GM12873 (cell line): ENCODE measurements around the gene CCDC51.

Experiments
- TF ChIP-seq, protein P1 (sequence below): IDR thresholded peaks from 2 replicates; pipeline ENCODE4 v1.5.1; 2012; ENCODE audit warnings: low read depth, mild to moderate bottlenecking, moderate library complexity, low read length, control low read depth; ENCODE audit not compliant: insufficient read depth; ENCODE audit errors: missing control alignments

Gene CCDC51

DNA sequence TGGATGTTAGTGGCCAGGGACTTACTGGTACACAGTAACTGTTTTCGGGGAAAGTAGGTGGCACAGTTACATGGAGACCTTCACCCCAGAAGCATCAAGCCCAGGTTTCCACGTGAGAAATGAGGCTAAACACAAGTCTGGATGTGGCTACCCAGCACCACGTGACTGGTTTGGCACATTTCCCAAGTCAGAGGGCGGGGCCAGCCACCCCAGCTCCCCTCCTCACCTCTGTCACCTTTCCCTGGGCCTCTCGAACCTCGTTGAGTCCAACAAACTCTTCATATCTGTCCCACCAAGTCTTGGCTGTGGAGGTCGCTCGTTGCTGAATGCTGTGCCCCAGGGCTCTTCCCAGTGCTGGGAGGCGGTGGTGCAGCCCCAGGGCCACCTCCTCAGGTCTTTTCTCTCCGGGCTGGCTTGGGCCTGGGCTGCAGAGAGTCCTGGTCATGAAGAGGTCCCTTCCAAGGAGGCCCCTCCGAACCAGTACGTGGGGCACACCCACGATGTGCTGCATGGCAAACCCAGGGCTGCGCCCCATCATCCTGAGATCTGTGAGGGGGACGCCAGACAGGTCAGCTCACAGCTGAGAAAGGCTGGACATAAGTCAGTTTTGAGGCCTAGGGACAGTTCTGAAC, 5.2 kb downstream of the CCDC51 start:
- TF ChIP-seq, protein P1, sequence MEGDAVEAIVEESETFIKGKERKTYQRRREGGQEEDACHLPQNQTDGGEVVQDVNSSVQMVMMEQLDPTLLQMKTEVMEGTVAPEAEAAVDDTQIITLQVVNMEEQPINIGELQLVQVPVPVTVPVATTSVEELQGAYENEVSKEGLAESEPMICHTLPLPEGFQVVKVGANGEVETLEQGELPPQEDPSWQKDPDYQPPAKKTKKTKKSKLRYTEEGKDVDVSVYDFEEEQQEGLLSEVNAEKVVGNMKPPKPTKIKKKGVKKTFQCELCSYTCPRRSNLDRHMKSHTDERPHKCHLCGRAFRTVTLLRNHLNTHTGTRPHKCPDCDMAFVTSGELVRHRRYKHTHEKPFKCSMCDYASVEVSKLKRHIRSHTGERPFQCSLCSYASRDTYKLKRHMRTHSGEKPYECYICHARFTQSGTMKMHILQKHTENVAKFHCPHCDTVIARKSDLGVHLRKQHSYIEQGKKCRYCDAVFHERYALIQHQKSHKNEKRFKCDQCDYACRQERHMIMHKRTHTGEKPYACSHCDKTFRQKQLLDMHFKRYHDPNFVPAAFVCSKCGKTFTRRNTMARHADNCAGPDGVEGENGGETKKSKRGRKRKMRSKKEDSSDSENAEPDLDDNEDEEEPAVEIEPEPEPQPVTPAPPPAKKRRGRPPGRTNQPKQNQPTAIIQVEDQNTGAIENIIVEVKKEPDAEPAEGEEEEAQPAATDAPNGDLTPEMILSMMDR, result no peak

DNA sequence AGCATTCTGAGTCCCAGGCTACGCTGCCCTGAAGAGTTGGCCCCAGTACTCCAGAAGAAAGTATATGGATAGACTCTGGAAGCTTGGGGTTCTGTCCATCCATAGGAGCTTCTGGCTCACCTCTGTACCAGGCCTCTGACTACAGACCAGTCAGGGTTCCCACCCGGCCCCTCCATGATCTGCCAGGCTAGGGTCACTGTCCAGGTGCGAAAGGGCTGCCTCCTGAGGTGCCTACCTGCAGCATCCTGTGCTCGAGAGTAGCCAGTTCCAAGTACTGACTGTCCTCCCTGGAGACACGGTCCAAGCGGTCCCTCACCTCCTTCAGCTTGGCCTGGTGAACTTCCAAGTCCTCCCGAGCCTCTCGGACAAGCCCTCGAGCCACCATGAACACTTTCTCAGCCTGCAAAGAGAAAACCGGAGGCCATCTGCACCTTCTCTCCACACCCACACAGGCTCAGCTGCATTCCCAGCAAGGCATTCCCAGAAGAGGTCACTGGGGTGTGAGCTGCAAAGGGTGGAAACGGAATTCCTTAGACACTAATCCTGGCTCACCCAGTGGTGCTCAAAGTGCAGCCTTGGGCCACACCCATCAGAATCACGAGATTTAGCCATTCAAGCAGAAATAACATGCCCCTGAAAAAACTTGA, 6.3 kb downstream of the CCDC51 start:
- TF ChIP-seq, protein P1, result no peak

DNA sequence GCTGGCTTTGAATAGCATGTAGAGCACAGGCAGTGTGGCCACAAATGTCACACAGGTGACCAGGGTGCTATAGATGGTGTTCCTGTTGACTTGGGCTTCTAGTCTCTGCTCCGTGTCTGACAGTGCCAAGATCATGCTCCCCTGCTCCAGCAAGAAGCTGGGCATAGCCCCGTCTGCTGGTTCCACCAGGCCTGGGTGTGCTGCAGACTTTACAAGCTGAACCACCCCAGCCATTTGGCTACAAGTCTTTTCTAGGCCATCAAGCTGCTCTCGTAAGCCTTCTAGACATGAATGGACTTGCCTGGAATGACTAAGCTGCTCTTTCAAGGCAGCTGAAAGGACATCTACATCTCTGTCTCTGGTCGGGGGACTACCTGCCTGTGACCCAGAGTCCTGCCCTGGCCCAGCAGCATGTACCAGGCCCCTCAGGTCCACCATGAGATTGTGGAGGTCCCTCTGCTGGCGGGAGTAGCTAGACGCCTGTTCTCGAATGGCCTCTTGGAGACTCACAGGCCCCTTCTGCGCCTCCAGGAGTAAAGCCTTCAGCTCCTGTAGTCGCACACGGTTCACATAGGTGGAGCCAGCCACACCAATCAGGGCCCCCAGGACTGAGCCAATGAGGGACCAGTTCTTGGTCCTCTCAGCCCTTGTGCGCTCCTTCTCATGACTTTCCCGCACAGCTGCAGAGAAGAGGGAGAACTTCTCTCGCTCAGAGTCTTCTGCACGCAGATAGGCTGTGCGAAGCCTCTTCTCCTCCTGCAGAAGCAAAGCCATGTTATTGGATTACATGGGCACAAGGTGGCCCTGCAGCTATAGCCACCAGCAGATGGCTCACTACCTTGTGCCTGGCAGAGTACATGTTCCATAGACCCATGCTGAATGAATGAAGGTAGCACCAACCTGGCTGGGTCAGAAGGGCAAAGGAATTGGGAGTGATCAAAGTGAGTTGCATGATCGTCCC, 7.2 kb downstream of the CCDC51 start:
- TF ChIP-seq, protein P1, result peak; percentile 36

DNA sequence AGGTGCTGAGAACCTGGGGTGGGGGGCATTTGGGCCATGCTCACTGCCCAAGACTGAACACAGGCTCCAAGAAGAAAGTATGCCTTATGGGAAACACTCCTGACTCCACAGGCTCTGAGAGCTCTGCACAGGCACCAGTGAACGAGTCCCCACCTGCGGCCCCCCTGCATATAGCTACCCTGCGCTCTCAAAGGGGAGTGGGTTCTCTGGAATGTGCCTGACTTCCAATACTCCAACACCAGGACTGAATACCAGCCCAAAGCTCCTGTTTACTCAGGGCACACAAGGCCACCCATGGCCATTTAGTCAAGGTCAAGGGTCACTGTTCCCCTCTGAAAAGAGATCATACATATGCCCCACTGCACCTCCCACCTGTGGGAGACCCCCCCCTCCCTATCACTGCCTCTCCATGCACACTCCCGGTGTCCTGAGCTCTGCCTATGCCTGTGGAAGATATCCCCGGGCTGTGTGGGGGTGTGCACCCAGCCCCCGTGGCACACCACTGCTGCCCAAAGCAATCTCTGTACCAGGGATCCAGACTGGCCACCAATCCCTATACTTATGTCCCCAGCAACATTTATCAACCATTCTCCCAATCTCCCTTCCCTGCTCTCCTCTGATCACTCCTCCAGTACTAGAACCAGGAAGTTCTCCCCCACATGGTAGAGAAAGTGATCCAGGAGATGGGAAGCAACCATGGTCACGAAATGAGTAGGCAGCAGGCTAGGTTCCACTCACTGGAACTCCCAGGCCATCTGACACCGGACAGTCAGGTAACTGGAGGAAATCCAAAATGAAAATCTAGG, 8.5 kb downstream of the CCDC51 start:
- TF ChIP-seq, protein P1, result no peak

DNA sequence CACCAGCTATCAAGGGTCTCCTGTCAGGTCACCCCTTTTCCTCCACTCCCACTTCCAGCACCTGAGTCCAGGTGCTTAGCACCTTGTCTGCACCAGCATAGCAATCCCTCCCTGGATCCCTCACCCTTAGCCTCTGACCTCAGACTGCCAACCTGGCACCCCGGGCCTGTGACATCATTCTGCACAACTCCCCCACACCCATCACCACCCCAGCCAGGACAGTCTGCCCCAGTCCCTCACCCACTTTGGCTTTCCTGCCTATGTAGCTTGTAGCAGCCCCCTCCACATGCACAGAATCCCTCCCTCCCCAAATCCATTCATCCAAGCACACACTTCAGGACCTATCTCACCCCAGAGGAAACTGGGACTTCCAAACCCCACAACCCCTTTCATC, 9.2 kb downstream of the CCDC51 start:
- TF ChIP-seq, protein P1, result no peak

DNA sequence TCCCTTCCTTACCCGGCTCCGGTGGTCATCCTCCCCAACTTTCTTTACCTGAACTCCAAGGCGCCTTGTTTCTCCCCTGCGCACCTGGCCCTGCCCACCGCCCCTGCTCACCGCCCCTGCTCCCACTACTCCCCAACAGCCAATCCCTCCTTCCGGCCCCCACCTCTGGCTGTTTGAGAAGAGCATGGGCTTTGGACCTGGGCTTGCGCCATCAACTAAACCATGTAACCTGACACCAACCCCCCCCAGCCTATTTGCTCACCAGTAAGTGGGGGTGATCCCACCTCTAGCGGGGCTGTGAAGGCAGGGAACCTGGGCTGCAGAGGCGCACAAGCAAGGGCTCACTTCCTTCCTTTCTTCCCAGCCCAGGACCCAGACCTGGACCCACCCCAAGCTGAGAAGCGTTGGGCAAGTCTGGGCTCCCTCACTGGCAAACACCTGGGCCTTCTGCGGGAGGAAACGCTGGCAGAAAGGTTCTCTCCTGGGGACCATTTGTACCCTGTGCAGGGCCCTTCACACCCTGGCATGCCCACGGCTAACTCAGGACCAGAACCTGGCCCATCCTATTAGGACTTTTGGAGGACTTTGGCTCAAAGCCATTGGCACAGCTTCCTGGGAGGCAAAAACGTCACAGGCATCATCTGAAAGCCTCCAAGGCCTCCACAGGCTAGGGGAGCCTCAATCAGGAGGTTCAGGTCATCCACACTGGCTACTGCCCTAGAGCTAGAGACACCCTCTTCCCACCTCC, 9.8 kb downstream of the CCDC51 start, which contains the start of gene PLXNB1:
TSS of gene PLXNB1 (minus strand) at position 127 of the 748 bp plus-strand sequence. CDS start 5,475 bp downstream, outside the sequence.
- TF ChIP-seq, protein P1, result no peak
